OCI-LY7 (cell line): Measurements from ENCODE around the gene GPR3. TPM values are rescaled to one million over a fixed set of nuclear protein-coding genes. Genes with fewer than 3 reads are reported as not detected.
"Not testable (repeated sequence)": the region's sequence is repeated elsewhere in the genome, so short reads cannot be mapped to it uniquely, and the experiment has no call there.

Experiments used
- BruUV-seq: library from RNA; stranded (reverse); fragments of 400-500 nt; replicated peaks from 2 replicates; lab custom pipeline; 2021; lab: Mats Ljungman, UMichigan
- CTCF ChIA-PET: fragments of 300-600 bp; sonication (Branson Sonifier 250); formaldehyde crosslinking; loops from one replicate; lab custom pipeline; 2022; ENCODE audit warnings: antibody characterized with exemption; ENCODE audit not compliant: unreplicated experiment; lab: Charles Lee
- POLR2A ChIA-PET: fragments of 300-600 bp; sonication (Branson Sonifier 250); formaldehyde crosslinking; loops from one replicate; lab custom pipeline; 2022; ENCODE audit warnings: antibody characterized with exemption; lab: Charles Lee
- DNase-seq: peaks from one replicate; pipeline ENCODE4 v3.0.0-alpha.2; 2015; ENCODE audit warnings: low spot score
- H2AFZ ChIP-seq: fragments of 200-600 bp; sonication (generic), shearing (Covaris generic); 2 replicates; pipeline ENCODE4 v1.6.1; 2014; ENCODE audit warnings: mild to moderate bottlenecking, antibody characterized with exemption, low read length, moderate library complexity
- H3K27ac ChIP-seq: fragments of 200-600 bp; sonication (generic); 2 replicates; pipeline ENCODE4 v1.5.1; 2014; ENCODE audit warnings: mixed run types, low read depth, mild to moderate bottlenecking, moderate library complexity, low read length, inconsistent platforms; ENCODE audit not compliant: poor library complexity, severe bottlenecking
- H3K36me3 ChIP-seq: fragments of 200-600 bp; sonication (generic); 2 replicates; pipeline ENCODE4 v1.6.1; 2014; ENCODE audit warnings: mild to moderate bottlenecking, antibody characterized with exemption, low read length, moderate library complexity, mixed read lengths; ENCODE audit not compliant: insufficient read depth
- H3K4me1 ChIP-seq: fragments of 200-600 bp; sonication (generic); 2 replicates; pipeline ENCODE4 v1.5.1; 2014; ENCODE audit warnings: mild to moderate bottlenecking, low read length; ENCODE audit not compliant: insufficient read depth, poor library complexity, severe bottlenecking
- H3K4me2 ChIP-seq: fragments of 200-600 bp; sonication (generic); 2 replicates; pipeline ENCODE4 v1.6.1; 2014; ENCODE audit warnings: mild to moderate bottlenecking, low read length
- H3K4me3 ChIP-seq: fragments of 200-600 bp; sonication (generic); 2 replicates; pipeline ENCODE4 v1.5.1; 2014; ENCODE audit warnings: mild to moderate bottlenecking, low read depth, low read length; ENCODE audit not compliant: poor library complexity, severe bottlenecking
- H3K79me2 ChIP-seq: fragments of 200-600 bp; sonication (generic); 2 replicates; pipeline ENCODE4 v1.6.1; 2016; ENCODE audit warnings: low read depth, mild to moderate bottlenecking, low read length, moderate library complexity, mixed read lengths; ENCODE audit not compliant: insufficient read depth
- H3K9me2 ChIP-seq: fragments of 200-600 bp; sonication (generic); 2 replicates; pipeline ENCODE4 v1.6.1; 2016; ENCODE audit warnings: mild to moderate bottlenecking, low read length, mixed read lengths; ENCODE audit not compliant: insufficient read depth
- H3K9me3 ChIP-seq: fragments of 200-600 bp; sonication (generic); 2 replicates; pipeline ENCODE4 v1.6.1; 2014; ENCODE audit warnings: mild to moderate bottlenecking, mixed run types, low read length, mixed read lengths
- H4K20me1 ChIP-seq: fragments of 200-600 bp; sonication (generic); 2 replicates; pipeline ENCODE4 v1.6.1; 2014; ENCODE audit warnings: mild to moderate bottlenecking, antibody characterized with exemption, low read length, moderate library complexity, mixed read lengths; ENCODE audit not compliant: insufficient read depth
- EZH2phosphoT487 ChIP-seq: fragments of 200-600 bp; sonication (generic); IDR thresholded peaks from 2 replicates; pipeline ENCODE4 v1.6.1; 2018; ENCODE audit warnings: low read depth, borderline replicate concordance, mild to moderate bottlenecking, mixed run types, antibody characterized with exemption, low read length, moderate library complexity, mixed read lengths
- intact Hi-C: fragments of 100-400 bp; cut with micrococcal nuclease; formaldehyde crosslinking; loops from one replicate; pipeline ENCODE4 v1.10.0; 2022; ENCODE audit not compliant: unreplicated experiment
- total RNA-seq, 2 experiments: library from RNA; depleted of rRNA in 1 of 2; stranded (reverse); fragments of >200 nt in 1 of 2; shearing (Covaris generic) in 1 of 2; gene quantifications; 2 replicates each; pipeline ENCODE4 v1.2.3, GENCODE V29; 2014 to 2022
- TF ChIP-seq, protein P1 (sequence below): fragments of 200-600 bp; sonication (generic); conservative IDR thresholded peaks from 2 replicates; pipeline ENCODE4 v1.5.1; 2014; ENCODE audit warnings: mild to moderate bottlenecking, antibody characterized with exemption, low read length, moderate library complexity, mixed read lengths

The GPR3 gene
- total RNA-seq, 2 experiments from 2014 or later: 0.25 to 0.32 TPM

DNA sequence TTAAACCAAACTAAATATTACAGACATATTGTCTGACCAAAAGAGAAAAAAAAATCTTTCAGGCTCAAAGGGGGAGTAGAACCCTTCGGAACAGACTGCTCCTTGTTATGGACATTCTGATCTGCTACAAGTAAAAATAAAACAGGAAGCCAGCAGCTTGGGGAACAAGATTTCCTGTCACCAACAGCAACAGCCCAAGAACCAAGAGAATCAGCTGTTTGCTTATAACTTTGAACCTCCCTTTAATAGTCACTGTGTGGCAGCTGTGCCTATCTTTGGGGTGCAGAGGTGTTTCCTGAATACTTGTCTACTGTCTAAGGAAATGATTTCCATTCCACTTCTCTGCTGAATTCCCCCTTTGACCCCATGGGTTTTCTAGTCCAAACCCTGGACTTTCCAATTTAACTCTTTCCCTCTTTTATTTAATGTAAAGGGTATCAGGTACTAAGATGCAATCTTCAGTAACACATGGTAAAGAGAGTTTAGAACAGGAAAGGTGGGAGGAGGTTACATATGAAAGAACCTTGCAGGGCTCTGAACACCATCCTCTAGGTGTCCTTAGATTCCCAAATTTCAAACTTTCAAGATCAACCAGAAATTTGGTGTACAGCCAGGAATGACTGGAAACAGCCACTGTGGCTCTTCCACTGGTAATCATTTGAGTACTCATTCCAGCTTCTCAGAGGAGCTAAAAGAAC lies 38.6 kb downstream of the GPR3 start:
- Histone ChIP-seq H3K4me3 (peak overlapping the region; percentile 47), H3K27ac (peak overlapping the region; percentile 74), H3K4me2 (peak overlapping the region; percentile 73), H3K36me3 (peaks cover 28% of the 10 kb centered on the region), H3K9me3 (no peaks in the 10 kb centered on the region), H3K4me1 (peaks cover 100% of the 10 kb centered on the region), H3K79me2 (peaks cover 83% of the 10 kb centered on the region), H2AFZ (no peak overlapping the region), H4K20me1 (0 out of 2 replicates have a peak, but pooled peaks cover 12% of the 10 kb centered on the region), H3K9me2 (no peaks in the 10 kb centered on the region)
- CTCF ChIA-PET: interaction anchor here (0.6 kb wide), 2 partner anchors 65 to 176 kb away, joined by 4 to 7 read pairs; no protein-coding TSS in a partner anchor
- DNase-seq: peak; percentile 69
- TF ChIP-seq EZH2phosphoT487: no peak
- TF ChIP-seq, protein P1, sequence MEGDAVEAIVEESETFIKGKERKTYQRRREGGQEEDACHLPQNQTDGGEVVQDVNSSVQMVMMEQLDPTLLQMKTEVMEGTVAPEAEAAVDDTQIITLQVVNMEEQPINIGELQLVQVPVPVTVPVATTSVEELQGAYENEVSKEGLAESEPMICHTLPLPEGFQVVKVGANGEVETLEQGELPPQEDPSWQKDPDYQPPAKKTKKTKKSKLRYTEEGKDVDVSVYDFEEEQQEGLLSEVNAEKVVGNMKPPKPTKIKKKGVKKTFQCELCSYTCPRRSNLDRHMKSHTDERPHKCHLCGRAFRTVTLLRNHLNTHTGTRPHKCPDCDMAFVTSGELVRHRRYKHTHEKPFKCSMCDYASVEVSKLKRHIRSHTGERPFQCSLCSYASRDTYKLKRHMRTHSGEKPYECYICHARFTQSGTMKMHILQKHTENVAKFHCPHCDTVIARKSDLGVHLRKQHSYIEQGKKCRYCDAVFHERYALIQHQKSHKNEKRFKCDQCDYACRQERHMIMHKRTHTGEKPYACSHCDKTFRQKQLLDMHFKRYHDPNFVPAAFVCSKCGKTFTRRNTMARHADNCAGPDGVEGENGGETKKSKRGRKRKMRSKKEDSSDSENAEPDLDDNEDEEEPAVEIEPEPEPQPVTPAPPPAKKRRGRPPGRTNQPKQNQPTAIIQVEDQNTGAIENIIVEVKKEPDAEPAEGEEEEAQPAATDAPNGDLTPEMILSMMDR: no peak
- no TSS peak for BruUV-seq
- intact Hi-C loops: no loop called here
- POLR2A ChIA-PET: interaction anchor here (0.6 to 2.1 kb wide), 10 partner anchors 9 to 1250 kb away, joined by 3 to 10 read pairs (median 4); no protein-coding TSS in a partner anchor

DNA sequence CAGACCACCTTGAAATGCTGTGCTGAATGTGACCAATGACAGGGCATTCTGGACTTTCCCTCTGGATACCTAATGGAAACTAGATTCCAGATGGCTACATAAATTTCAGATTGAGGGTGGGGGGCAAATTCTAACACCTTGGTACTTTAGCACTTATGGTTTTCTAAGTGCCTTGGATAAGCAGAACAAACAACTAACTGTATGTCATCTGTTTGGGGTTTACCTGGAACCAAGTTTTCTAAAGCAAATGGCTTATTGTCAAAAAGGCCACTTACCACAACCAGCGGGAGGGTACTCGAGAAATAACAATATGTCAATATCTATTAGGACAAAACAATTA lies 39.1 kb downstream of the GPR3 start:
- Histone ChIP-seq H3K4me3 (peak overlapping the region; percentile 47), H3K4me1 (peaks cover 100% of the 10 kb centered on the region), H3K9me2 (no peaks in the 10 kb centered on the region), H3K36me3 (peaks cover 25% of the 10 kb centered on the region), H3K9me3 (no peaks in the 10 kb centered on the region), H3K27ac (peak overlapping the region; percentile 74), H2AFZ (no peak overlapping the region), H4K20me1 (0 out of 2 replicates have a peak, but pooled peaks cover 12% of the 10 kb centered on the region), H3K79me2 (peaks cover 83% of the 10 kb centered on the region), H3K4me2 (peak overlapping the region; percentile 73)
- DNase-seq: no peak
- no peak for TF ChIP-seq EZH2phosphoT487
- TF ChIP-seq, protein P1: no peak
- BruUV-seq: no TSS peak
- intact Hi-C loops: no loop called here
- POLR2A ChIA-PET: interaction anchor here (0.9 to 1.4 kb wide), 3 partner anchors 49 to 68 kb away, joined by 3 to 5 read pairs (median 4); no protein-coding TSS in a partner anchor
- CTCF ChIA-PET: no interaction called here

DNA sequence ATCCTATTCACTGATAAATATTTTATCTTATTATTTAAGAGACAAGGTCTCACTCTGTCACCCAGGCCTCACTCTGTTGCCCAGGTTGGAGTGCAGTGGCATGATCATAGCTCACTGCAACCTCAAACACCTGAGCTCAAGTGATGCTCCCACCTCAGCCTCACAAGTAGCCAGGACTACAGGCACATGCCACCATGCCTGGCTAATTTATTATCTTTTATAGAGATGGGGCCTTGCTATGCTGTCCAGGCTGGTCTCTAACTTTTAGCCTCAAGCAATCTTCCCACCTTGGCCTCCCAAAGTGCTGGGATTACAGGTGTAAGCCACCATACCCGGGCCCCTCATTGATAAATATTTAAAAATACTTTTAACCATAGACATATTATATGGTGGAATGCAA lies 40.3 kb downstream of the GPR3 start:
- H3K4me2 ChIP-seq, H3K27ac ChIP-seq, H3K4me3 ChIP-seq, H3K9me3 ChIP-seq, H4K20me1 ChIP-seq, H2AFZ ChIP-seq, intact Hi-C loops, CTCF ChIA-PET, BruUV-seq, H3K9me2 ChIP-seq, DNase-seq, POLR2A ChIA-PET: not testable (repeated sequence)
- Histone ChIP-seq H3K36me3 (peaks cover 15% of the 10 kb centered on the region), H3K79me2 (peaks cover 90% of the 10 kb centered on the region), H3K4me1 (peaks cover 100% of the 10 kb centered on the region)
